Mammary microvascular endothelial cell (primary cell): ENCODE results near the gene STEAP1. TPM values are rescaled to one million over a fixed set of nuclear protein-coding genes. Genes with fewer than 3 reads are reported as not detected.

Experiments used
- total RNA-seq: library from RNA; depleted of rRNA; stranded (reverse); fragments of >200 nt; gene quantifications from 2 replicates; pipeline ENCODE4 v1.2.3, GENCODE V29; 2015

STEAP1 gene
- total RNA-seq = 25.1 and 27.2 TPM in 2 replicates

GRCh38 chr7:90153943-90154771, at the start of gene STEAP1:
STEAP1 (plus strand) TSS chr7:90154469; CDS start chr7:90159789, 5,320 bp downstream.

GRCh38 chr7:90211391-90212148, 57.3 kb downstream of the STEAP1 start, which contains the start of gene STEAP2:
STEAP2 (plus strand) TSS chr7:90211740; CDS start chr7:90225083, 13,343 bp downstream.

Other genes starting within 250 kb of the STEAP1 start
- gene STEAP2, start 57.3 kb downstream of the STEAP1 start, total RNA-seq = 0.54 and 0.80 TPM in 2 replicates
- 0.27 and 0.74 TPM in 2 replicates for gene CFAP69, start 90.7 kb downstream of the STEAP1 start, total RNA-seq
- gene FAM237B, start 166.8 kb downstream of the STEAP1 start, total RNA-seq = not detected in 2 replicates
- gene GTPBP10, start 192.2 kb downstream of the STEAP1 start, total RNA-seq = 12.8 and 16.5 TPM in 2 replicates
- 3.2 and 3.8 TPM in 2 replicates for gene CLDN12, start 249.0 kb downstream of the STEAP1 start, total RNA-seq